Measurements from ENCODE around the gene REXO5.
"Not testable (repeated sequence)": the region's sequence is repeated elsewhere in the genome, so short reads cannot be mapped to it uniquely, and the experiment has no call there.

The REXO5 gene

GRCh38 chr16:20853981-20854620 is 47.8 kb downstream of the REXO5 start:
- peaks cover 30% of the 10 kb centered on the region for H3K4me1 Mint-ChIP-seq
- H3K27ac Mint-ChIP-seq: no peak overlapping the region
- H3K36me3 Mint-ChIP-seq (ENCODE audit: low read depth): peaks cover 33% of the 10 kb centered on the region
- no peaks in the 10 kb centered on the region for H3K9me3 Mint-ChIP-seq
- TF ChIP-seq, protein P1, sequence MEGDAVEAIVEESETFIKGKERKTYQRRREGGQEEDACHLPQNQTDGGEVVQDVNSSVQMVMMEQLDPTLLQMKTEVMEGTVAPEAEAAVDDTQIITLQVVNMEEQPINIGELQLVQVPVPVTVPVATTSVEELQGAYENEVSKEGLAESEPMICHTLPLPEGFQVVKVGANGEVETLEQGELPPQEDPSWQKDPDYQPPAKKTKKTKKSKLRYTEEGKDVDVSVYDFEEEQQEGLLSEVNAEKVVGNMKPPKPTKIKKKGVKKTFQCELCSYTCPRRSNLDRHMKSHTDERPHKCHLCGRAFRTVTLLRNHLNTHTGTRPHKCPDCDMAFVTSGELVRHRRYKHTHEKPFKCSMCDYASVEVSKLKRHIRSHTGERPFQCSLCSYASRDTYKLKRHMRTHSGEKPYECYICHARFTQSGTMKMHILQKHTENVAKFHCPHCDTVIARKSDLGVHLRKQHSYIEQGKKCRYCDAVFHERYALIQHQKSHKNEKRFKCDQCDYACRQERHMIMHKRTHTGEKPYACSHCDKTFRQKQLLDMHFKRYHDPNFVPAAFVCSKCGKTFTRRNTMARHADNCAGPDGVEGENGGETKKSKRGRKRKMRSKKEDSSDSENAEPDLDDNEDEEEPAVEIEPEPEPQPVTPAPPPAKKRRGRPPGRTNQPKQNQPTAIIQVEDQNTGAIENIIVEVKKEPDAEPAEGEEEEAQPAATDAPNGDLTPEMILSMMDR (IDR thresholded peaks at IDR 0.05; ENCODE audit: unreplicated experiment in 3 of 3): no peak
- H3K4me3 Mint-ChIP-seq: no peak overlapping the region
- H3K27me3 Mint-ChIP-seq (ENCODE audit: low read depth): no peaks in the 10 kb centered on the region

DNA sequence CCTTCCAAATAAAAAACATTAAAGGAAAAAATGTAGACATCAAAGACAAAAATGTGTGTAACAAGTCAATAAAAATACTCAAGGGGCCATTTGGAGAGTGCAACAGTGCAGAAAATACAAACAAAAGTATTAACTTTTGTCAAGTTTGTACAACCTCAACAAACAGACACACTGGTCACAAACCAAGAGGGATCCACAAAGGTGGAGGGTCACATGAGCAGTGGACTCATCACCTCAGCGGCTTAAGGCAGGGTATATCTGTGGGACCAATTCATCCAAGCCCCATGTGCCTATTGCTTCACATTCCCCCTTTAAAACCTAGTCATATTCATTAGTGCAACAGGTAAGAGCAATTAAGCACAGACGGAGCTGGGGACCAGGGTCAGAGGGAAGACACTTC is 48.6 kb downstream of the REXO5 start:
- no peaks in the 10 kb centered on the region for H3K9me3 Mint-ChIP-seq
- H3K27ac Mint-ChIP-seq: no peak overlapping the region
- no peaks in the 10 kb centered on the region for H3K27me3 Mint-ChIP-seq (ENCODE audit: low read depth)
- peaks cover 41% of the 10 kb centered on the region for H3K36me3 Mint-ChIP-seq (ENCODE audit: low read depth)
- H3K4me1 Mint-ChIP-seq: peaks cover 29% of the 10 kb centered on the region
- TF ChIP-seq, protein P1 (IDR thresholded peaks at IDR 0.05; ENCODE audit: unreplicated experiment in 3 of 3): no peak
- H3K4me3 Mint-ChIP-seq: no peak overlapping the region

- H3K4me1 Mint-ChIP-seq: peaks cover 9% of the 10 kb centered on the region
- no peaks in the 10 kb centered on the region for H3K27me3 Mint-ChIP-seq (ENCODE audit: low read depth)
- H3K27ac Mint-ChIP-seq: no peak overlapping the region
- H3K36me3 Mint-ChIP-seq (ENCODE audit: low read depth): peaks cover 59% of the 10 kb centered on the region
- H3K4me3 Mint-ChIP-seq: no peak overlapping the region
- TF ChIP-seq, protein P1 (IDR thresholded peaks at IDR 0.05; ENCODE audit: unreplicated experiment in 3 of 3): no peak
- H3K9me3 Mint-ChIP-seq: no peaks in the 10 kb centered on the region
Measured at GRCh38 chr16:20857281-20857680, 51.0 kb downstream of the REXO5 start.

GRCh38 chr16:20859229-20859628 is 52.9 kb downstream of the REXO5 start:
- TF ChIP-seq, protein P1 (IDR thresholded peaks at IDR 0.05; ENCODE audit: unreplicated experiment in 3 of 3): no peak
- no peak overlapping the region for H3K4me3 Mint-ChIP-seq
- H3K36me3 Mint-ChIP-seq (ENCODE audit: low read depth): peaks cover 54% of the 10 kb centered on the region
- H3K27me3 Mint-ChIP-seq (ENCODE audit: low read depth): no peaks in the 10 kb centered on the region
- H3K4me1 Mint-ChIP-seq: no peaks in the 10 kb centered on the region
- H3K9me3 Mint-ChIP-seq: no peaks in the 10 kb centered on the region
- no peak overlapping the region for H3K27ac Mint-ChIP-seq

GRCh38 chr16:20859699-20860098 is 53.4 kb downstream of the REXO5 start:
- Mint-ChIP-seq H3K36me3 (ENCODE audit: low read depth) (peaks cover 52% of the 10 kb centered on the region), H3K9me3 (no peaks in the 10 kb centered on the region), H3K4me1 (no peaks in the 10 kb centered on the region), H3K27ac (no peak overlapping the region), H3K27me3 (ENCODE audit: low read depth) (no peaks in the 10 kb centered on the region), H3K4me3 (no peak overlapping the region)
- TF ChIP-seq, protein P1 (IDR thresholded peaks at IDR 0.05; ENCODE audit: unreplicated experiment in 3 of 3): no peak

- Mint-ChIP-seq H3K4me3 (no peak overlapping the region), H3K9me3 (no peaks in the 10 kb centered on the region), H3K36me3 (ENCODE audit: low read depth) (peaks cover 48% of the 10 kb centered on the region), H3K27ac (no peak overlapping the region), H3K4me1 (peaks cover under 1% of the 10 kb centered on the region), H3K27me3 (ENCODE audit: low read depth) (no peaks in the 10 kb centered on the region)
- TF ChIP-seq, protein P1 (IDR thresholded peaks at IDR 0.05; ENCODE audit: unreplicated experiment in 3 of 3): no peak
Measured at GRCh38 chr16:20860361-20860760, 54.0 kb downstream of the REXO5 start.

GRCh38 chr16:20860995-20861394 is 54.7 kb downstream of the REXO5 start:
- H3K9me3 Mint-ChIP-seq; H3K27me3 Mint-ChIP-seq (ENCODE audit: low read depth); H3K4me3 Mint-ChIP-seq; H3K4me1 Mint-ChIP-seq; H3K27ac Mint-ChIP-seq: not testable (repeated sequence)
- peaks cover 42% of the 10 kb centered on the region for H3K36me3 Mint-ChIP-seq (ENCODE audit: low read depth)

Data from nephron (organoid).